Measurements from ENCODE around the gene NECTIN1.

DNA sequence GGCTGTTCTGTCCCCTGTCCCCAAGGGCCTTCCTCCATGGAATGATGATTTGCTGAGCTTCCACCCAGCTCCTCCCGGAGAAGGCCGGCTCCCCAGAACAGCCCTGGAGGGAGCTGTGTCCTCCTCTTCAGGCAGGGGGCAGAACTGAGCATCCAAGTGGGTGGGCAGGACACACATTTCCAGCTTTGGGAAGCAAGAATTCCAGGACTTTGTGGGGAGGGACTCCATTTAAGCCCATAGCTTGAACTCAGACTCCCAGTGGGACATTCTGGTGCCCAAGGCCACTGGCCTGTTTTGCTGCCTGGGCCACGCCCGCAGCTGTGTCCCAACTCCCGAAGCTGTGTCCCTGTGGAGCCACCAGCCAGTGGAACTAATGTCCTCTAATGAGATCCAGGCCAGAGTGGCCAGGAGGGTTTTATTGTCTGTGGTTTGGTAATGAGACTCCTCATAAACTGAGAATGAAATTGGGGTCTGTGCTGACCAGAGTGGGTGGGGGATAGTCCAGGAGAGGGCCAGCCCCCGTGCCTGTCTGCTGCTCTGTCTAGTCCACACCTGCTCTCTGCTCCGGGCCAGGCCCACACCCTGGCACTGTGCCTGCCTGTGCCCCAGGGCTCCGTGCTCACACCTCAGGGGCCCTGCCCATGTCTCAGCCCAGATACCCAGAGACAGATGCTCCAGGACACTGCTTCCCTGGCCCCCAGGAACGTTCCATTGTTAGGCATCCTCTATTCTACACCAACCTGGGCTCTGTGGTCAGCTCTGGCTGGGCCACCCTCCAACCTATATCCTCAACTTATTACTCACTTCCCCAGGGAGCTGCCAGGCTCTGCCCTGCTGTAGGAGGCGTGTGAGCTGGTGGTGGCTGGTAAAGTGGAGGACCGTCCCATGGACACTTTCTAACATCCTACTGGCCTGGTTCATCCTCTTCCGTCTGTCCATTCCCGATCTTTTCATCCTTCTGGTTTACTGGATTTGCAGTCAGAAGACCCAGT lies 7.6 kb downstream of the NECTIN1 start:
- TF ChIP-seq CBX3 (IDR thresholded peaks at IDR 0.05; ENCODE audit: low read depth) (no peak), SIN3A (IDR thresholded peaks at IDR 0.05; ENCODE audit: low read depth) (no peak), CTCF (IDR thresholded peaks at IDR 0.05 in 2 of 3, conservative IDR thresholded peaks at IDR 0.05 in 1 of 3; ENCODE audit: borderline replicate concordance in 1 of 3, insufficient read depth in 1 of 3, low read depth in 2 of 3, low read length in 2 of 3) (peak; percentile 30 to 75 (median 64); a peak in 5 of 6 replicates), EZH2phosphoT487 (IDR thresholded peaks at IDR 0.05; ENCODE audit: borderline replicate concordance) (no peak), ZFX (IDR thresholded peaks at IDR 0.05) (no peak), CEBPB (IDR thresholded peaks at IDR 0.05; ENCODE audit: low read depth) (no peak), RAD21 (IDR thresholded peaks at IDR 0.05; ENCODE audit: low read depth) (no peak), POLR2A (IDR thresholded peaks at IDR 0.05; ENCODE audit: borderline replicate concordance, extremely low read depth, insufficient read depth, insufficient read length) (no peak), EGR1 (IDR thresholded peaks at IDR 0.05; ENCODE audit: low read depth) (no peak), SP1 (IDR thresholded peaks at IDR 0.05; ENCODE audit: low read depth) (no peak), ZBTB33 (IDR thresholded peaks at IDR 0.05; ENCODE audit: extremely low read depth, insufficient replicate concordance, low read length) (no peak), POLR2AphosphoS5 (IDR thresholded peaks at IDR 0.05; ENCODE audit: low read depth, low read length) (no peak)

Measured in HCT116 (cell line).